GM12878 (cell line): ENCODE results near the gene ZNF80. TPM values are rescaled to one million over a fixed set of nuclear protein-coding genes. Genes with fewer than 3 reads are reported as not detected.

Source experiments
- ATAC-seq: fragments of 200-7000 bp; cut with Tn5 transposase; 3 replicates; pipeline ENCODE4 v1.9.1; 2020; ENCODE audit warnings: mild to moderate bottlenecking, moderate library complexity
- BruUV-seq: library from RNA; stranded (reverse); fragments of 400-500 nt; replicated peaks from 2 replicates; lab custom pipeline; 2021; lab: Mats Ljungman, UMichigan
- CTCF ChIA-PET: fragments of 300-600 bp; sonication (Branson Sonifier 250); formaldehyde crosslinking; extraction: SDS; loops from one replicate; lab custom pipeline; 2021; ENCODE audit warnings: inconsistent platforms; lab: Yijun Ruan, JAX
- POLR2A ChIA-PET: fragments of 350-600 bp; formaldehyde crosslinking; extraction: SDS; loops from one replicate; lab custom pipeline; 2021; ENCODE audit warnings: inconsistent platforms; lab: Charles Lee
- RAD21 ChIA-PET: fragments of 300-600 bp; sonication (Branson Sonifier 250); formaldehyde crosslinking; loops from one replicate; lab custom pipeline; 2023; ENCODE audit warnings: antibody characterized with exemption; ENCODE audit not compliant: unreplicated experiment; lab: Charles Lee
- SMC1A ChIA-PET: fragments of 300-600 bp; sonication (Branson Sonifier 250); formaldehyde crosslinking; loops from one replicate; lab custom pipeline; 2023; ENCODE audit not compliant: unreplicated experiment, uncharacterized antibody; lab: Charles Lee
- DNase-seq: peaks from one replicate; pipeline ENCODE4 v3.0.0-alpha.2; 2011; ENCODE audit warnings: low read depth, low spot score
- FAIRE-seq: peaks from 3 replicates; lab custom pipeline; 2011; peaks lifted over from hg19 to GRCh38; lab: Jason Lieb, UNC
- H2AFZ ChIP-seq: 2 replicates; pipeline ENCODE4 v1.6.0; 2011; ENCODE audit warnings: low read depth, low read length, control low read depth; ENCODE audit not compliant: control insufficient read depth
- H3K27ac ChIP-seq: 2 replicates; pipeline ENCODE4 v1.5.1; 2011; ENCODE audit warnings: control low read depth; ENCODE audit not compliant: control insufficient read depth, insufficient read depth
- H3K27me3 ChIP-seq, 2 experiments: replicated peaks in 1 of 2; 2 replicates each; pipeline versions ENCODE4 v1.6.0 to v1.6.1; 2011; ENCODE audit warnings: low read length in 1 of 2; ENCODE audit not compliant: control insufficient read depth in 2 of 2, insufficient read depth in 2 of 2
- H3K36me3 ChIP-seq, 2 experiments: 2 replicates each; pipeline ENCODE4 v1.5.1; 2011; ENCODE audit warnings: low read length in 1 of 2; ENCODE audit not compliant: control insufficient read depth in 2 of 2, insufficient read depth in 2 of 2
- H3K4me1 ChIP-seq: 2 replicates; pipeline ENCODE4 v1.6.1; 2011; ENCODE audit warnings: mild to moderate bottlenecking, low read length, moderate library complexity, mixed read lengths; ENCODE audit not compliant: control insufficient read depth, insufficient read depth
- H3K4me2 ChIP-seq: 2 replicates; pipeline ENCODE4 v1.6.0; 2011; ENCODE audit warnings: control low read depth; ENCODE audit not compliant: control insufficient read depth, insufficient read depth
- H3K4me3 ChIP-seq: fragments of 200-600 bp; sonication (generic); 2 replicates; pipeline ENCODE4 v1.5.1; 2016
- H3K79me2 ChIP-seq: 2 replicates; pipeline ENCODE4 v1.6.0; 2011; ENCODE audit warnings: low read length; ENCODE audit not compliant: control insufficient read depth, insufficient read depth
- H3K9ac ChIP-seq: 2 replicates; pipeline ENCODE4 v1.8.0; 2011; ENCODE audit warnings: low read length, control low read depth, mixed read lengths; ENCODE audit not compliant: control insufficient read depth, insufficient read depth
- H3K9me3 ChIP-seq: replicated peaks from 3 replicates; pipeline ENCODE4 v1.5.1; 2011; ENCODE audit warnings: mild to moderate bottlenecking, low read length; ENCODE audit not compliant: control insufficient read depth, insufficient read depth
- H4K20me1 ChIP-seq: 2 replicates; pipeline ENCODE4 v1.6.0; 2011; ENCODE audit not compliant: control insufficient read depth, insufficient read depth
- BCL11A ChIP-seq: IDR thresholded peaks from 2 replicates; pipeline ENCODE4 v1.6.1; 2011; ENCODE audit warnings: low read depth, low read length
- CBFB ChIP-seq: IDR thresholded peaks from 2 replicates; pipeline ENCODE4 v1.6.1; 2016; ENCODE audit warnings: antibody characterized with exemption, low read depth
- CEBPB ChIP-seq, 2 experiments: fragments of 150-350 bp in 1 of 2; IDR thresholded peaks; 2 replicates each; pipeline ENCODE4 v1.6.1; 2012 to 2014; ENCODE audit warnings: low read depth in 2 of 2, low read length in 2 of 2, borderline replicate concordance in 1 of 2, inconsistent platforms in 1 of 2
- CHD2 ChIP-seq: IDR thresholded peaks from 2 replicates; pipeline ENCODE4 v1.6.1; 2011; ENCODE audit warnings: low read depth, low read length, improper control_type of control experiment, borderline replicate concordance
- CREM ChIP-seq: IDR thresholded peaks from 2 replicates; pipeline ENCODE4 v1.6.1; 2014; ENCODE audit warnings: antibody characterized with exemption, low read depth
- EED ChIP-seq: sonication (generic); IDR thresholded peaks from 2 replicates; pipeline ENCODE4 v1.6.1; 2016; ENCODE audit warnings: antibody characterized with exemption, low read depth
- ELK1 ChIP-seq: IDR thresholded peaks from 2 replicates; pipeline ENCODE4 v1.6.1; 2012; ENCODE audit warnings: low read depth, low read length, improper control_type of control experiment
- ETV6 ChIP-seq, 2 experiments: fragments of 450-650 bp in 1 of 2; IDR thresholded peaks in 1 of 2; conservative IDR thresholded peaks in 1 of 2; 2 replicates each; pipeline ENCODE4 v1.6.1; 2014; ENCODE audit warnings: antibody characterized with exemption in 1 of 2, borderline replicate concordance in 1 of 2, low read depth in 1 of 2, mild to moderate bottlenecking in 1 of 2, moderate library complexity in 1 of 2
- FOXM1 ChIP-seq: IDR thresholded peaks from 2 replicates; pipeline ENCODE4 v1.6.1; 2012; ENCODE audit warnings: low read depth, mild to moderate bottlenecking, inconsistent platforms, low read length, moderate library complexity
- IKZF2 ChIP-seq, 2 experiments: fragments of 450-650 bp; IDR thresholded peaks; 2 replicates each; pipeline ENCODE4 v1.6.1; 2017; ENCODE audit warnings: mild to moderate bottlenecking in 2 of 2, moderate library complexity in 2 of 2
- IRF4 ChIP-seq: IDR thresholded peaks from 2 replicates; pipeline ENCODE4 v1.6.1; 2011; ENCODE audit warnings: low read depth, low read length
- JUNB ChIP-seq: IDR thresholded peaks from 2 replicates; pipeline ENCODE4 v1.6.1; 2016; ENCODE audit warnings: antibody characterized with exemption, mild to moderate bottlenecking
- MTA3 ChIP-seq: IDR thresholded peaks from 2 replicates; pipeline ENCODE4 v1.6.1; 2012; ENCODE audit warnings: low read length, inconsistent platforms, borderline replicate concordance
- NFIC ChIP-seq: IDR thresholded peaks from 2 replicates; pipeline ENCODE4 v1.6.1; 2012; ENCODE audit warnings: low read depth, mild to moderate bottlenecking, inconsistent platforms, low read length, moderate library complexity
- NKRF ChIP-seq: fragments of 450-650 bp; conservative IDR thresholded peaks from 2 replicates; pipeline ENCODE4 v1.6.1; 2017; ENCODE audit warnings: mild to moderate bottlenecking, moderate library complexity
- PAX5 ChIP-seq: IDR thresholded peaks from 2 replicates; pipeline ENCODE4 v1.6.1; 2011; ENCODE audit warnings: low read depth, low read length, borderline replicate concordance
- PKNOX1 ChIP-seq: fragments of 450-650 bp; IDR thresholded peaks from 2 replicates; pipeline ENCODE4 v1.6.1; 2016; ENCODE audit warnings: mild to moderate bottlenecking
- PML ChIP-seq: IDR thresholded peaks from 2 replicates; pipeline ENCODE4 v1.6.1; 2012; ENCODE audit warnings: low read length, inconsistent platforms
- RBBP5 ChIP-seq: fragments of 200-600 bp; sonication (generic); conservative IDR thresholded peaks from 2 replicates; pipeline ENCODE4 v1.6.1; 2016
- RCOR1 ChIP-seq: conservative IDR thresholded peaks from 2 replicates; pipeline ENCODE4 v1.6.1; 2012; ENCODE audit warnings: low read depth, low read length, improper control_type of control experiment
- RUNX3 ChIP-seq: IDR thresholded peaks from 2 replicates; pipeline ENCODE4 v1.6.1; 2012; ENCODE audit warnings: low read length, inconsistent platforms
- SRF ChIP-seq, 2 experiments: IDR thresholded peaks; 2 replicates each; pipeline ENCODE4 v1.6.1; 2011; ENCODE audit warnings: low read depth in 2 of 2, low read length in 2 of 2, mild to moderate bottlenecking in 1 of 2, moderate library complexity in 1 of 2
- TAF1 ChIP-seq: IDR thresholded peaks from 2 replicates; pipeline ENCODE4 v1.6.1; 2011; ENCODE audit warnings: mild to moderate bottlenecking, low read depth, low read length, borderline replicate concordance
- TCF12 ChIP-seq: IDR thresholded peaks from 2 replicates; pipeline ENCODE4 v1.6.1; 2011; ENCODE audit warnings: low read depth, mild to moderate bottlenecking, low read length
- in situ Hi-C: fragments of 300-500 bp; cut with MboI; formaldehyde crosslinking; loops from 9 replicates; pipeline ENCODE4 v1.14.3; 2018; ENCODE audit warnings: mixed read lengths
- intact Hi-C: fragments of 100-400 bp; cut with micrococcal nuclease; formaldehyde crosslinking; loops from one replicate; pipeline ENCODE4 v1.14.2; 2022; ENCODE audit not compliant: unreplicated experiment
- polyA plus RNA-seq, 11 experiments: library from polyadenylated mRNA; depleted of rRNA in 4 of 11; unstranded in 6 of 11; stranded (reverse) in 5 of 11; fragments of >200 nt; fragmentation: Nextera tagmentation in 4 of 11; fragmentation: Illumina TruSeq in 1 of 11; extraction: Ambion mirVana in 4 of 11; extraction: Trizol in 1 of 11; gene quantifications; 1 replicate in 1 of 11; 2 replicates in 10 of 11; pipeline versions ENCODE4 v1.2.1 to v1.2.3, GENCODE V29; 2011 to 2016; ENCODE audit warnings: inconsistent platforms in 2 of 11, missing spikeins in 2 of 11, low read depth in 1 of 11
- total RNA-seq, 4 experiments: library from RNA; depleted of rRNA in 3 of 4; stranded (reverse); fragments of >200 nt in 3 of 4; fragmentation: Illumina TruSeq in 1 of 4; extraction: Trizol in 1 of 4; gene quantifications; 2 replicates each; pipeline versions ENCODE4 v1.2.1 to v1.2.3, GENCODE V29; 2013 to 2021

The ZNF80 gene
- total and polyA plus RNA-seq, 10 of the 15 experiments (the other 5 are each of a cell fraction or from before 2014, with no cell fraction given) = not detected

- Histone ChIP-seq H3K36me3 (no peaks in the 10 kb centered on the region), H3K4me1 (peaks cover 8% of the 10 kb centered on the region; the same call in 1 of the 2 replicates), H3K79me2 (no peaks in the 10 kb centered on the region), H3K27ac (no peak overlapping the region), H3K4me3 (no peak overlapping the region), H3K9ac (no peak overlapping the region), H3K9me3 (peaks cover 5% of the 10 kb centered on the region), H3K27me3 (no peaks in the 10 kb centered on the region; a peak in 2 of 4 replicates), H3K4me2 (peak overlapping the region; percentile 15; the same call in 1 of the 2 replicates), H4K20me1 (no peaks in the 10 kb centered on the region), H2AFZ (no peak overlapping the region)
- ATAC-seq (peak; percentile 87), FAIRE-seq (peak; percentile 80), DNase-seq (peak; percentile 41)
- POLR2A ChIA-PET = no interaction called here
- no TSS peak for BruUV-seq
- intact Hi-C loops (no loop called here), in situ Hi-C loops (no loop called here)
- CTCF ChIA-PET = no interaction called here
- RAD21 ChIA-PET = no interaction called here
- SMC1A ChIA-PET = interaction anchor here (1.0 to 1.8 kb wide), 2 partner anchors 15 to 86 kb away, joined by 3 to 4 read pairs; no protein-coding TSS in a partner anchor
- TF ChIP-seq RCOR1 (no peak), ELK1 (no peak), PML (no peak), IKZF2 (IDR thresholded peaks at IDR 0.05) (peak; percentile 28 to 64; a peak in 3 of 4 replicates), RBBP5 (no peak), ETV6 (conservative IDR thresholded peaks at IDR 0.05 in 1 of 2, IDR thresholded peaks at IDR 0.05 in 1 of 2; ENCODE audit: borderline replicate concordance in 1 of 2, low read depth in 1 of 2) (peak in 1 of 2 experiments; percentile 66; a peak in 1 of 4 replicates), EED (peak; percentile 83), IRF4 (peak; percentile 94), MTA3 (peak; percentile 73; the same call in 1 of the 2 replicates), NKRF (no peak), BCL11A (peak; percentile 83), CHD2 (no peak), CEBPB (IDR thresholded peaks at IDR 0.05; ENCODE audit: borderline replicate concordance in 1 of 2, low read depth in 2 of 2, low read length in 2 of 2) (no peak), SRF (IDR thresholded peaks at IDR 0.05; ENCODE audit: low read depth in 2 of 2, low read length in 2 of 2) (peak in 1 of 2 experiments; percentile 76; a peak in 2 of 4 replicates), RUNX3 (peak; percentile 97), TAF1 (no peak), FOXM1 (peak; percentile 59; the same call in 1 of the 2 replicates), PAX5 (0 out of 2 replicates have a peak, but pooled peaks have one; percentile 28), CREM (peak; percentile 49; the same call in 1 of the 2 replicates), TCF12 (peak; percentile 85), PKNOX1 (no peak), JUNB (peak; percentile 99), NFIC (peak; percentile 86), CBFB (peak; percentile 83)
Measured at GRCh38 chr3:114242947-114243346, 5.6 kb upstream of the ZNF80 start.
